GM12878 (cell line): ENCODE measurements around the gene SFTPB.

Source experiments
- BACH1 ChIP-seq: fragments of 450-650 bp; IDR thresholded peaks from 2 replicates; pipeline ENCODE4 v1.6.1; 2017; ENCODE audit warnings: mild to moderate bottlenecking, borderline replicate concordance
- ZNF622 ChIP-seq: fragments of 450-650 bp; IDR thresholded peaks from 2 replicates; pipeline ENCODE4 v1.6.1; 2017; ENCODE audit warnings: mild to moderate bottlenecking, inconsistent platforms

DNA sequence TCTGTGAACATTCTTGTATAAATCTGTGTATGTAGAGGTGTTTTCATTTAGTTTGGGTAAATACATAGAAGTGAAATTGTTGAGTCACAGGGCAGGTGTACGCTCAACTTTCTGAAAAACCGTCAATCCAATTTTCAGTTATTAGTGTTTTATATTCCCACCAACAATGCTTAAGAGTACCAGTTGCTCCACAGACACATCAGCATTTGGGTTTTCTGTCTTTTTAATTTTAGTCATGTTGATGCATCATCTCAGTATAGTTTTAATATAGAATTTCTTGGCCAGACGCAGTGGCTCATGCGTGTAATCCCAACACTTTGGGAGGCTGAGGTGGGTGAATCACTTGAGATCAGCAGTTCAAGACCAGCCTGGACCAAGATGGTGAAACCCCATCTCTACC lies 22.9 kb upstream of the SFTPB start:
- TF ChIP-seq BACH1 (no peak), ZNF622 (no peak)
